ENCODE measurements around the gene TRIM24.
"Not testable (repeated sequence)": the region's sequence is repeated elsewhere in the genome, so short reads cannot be mapped to it uniquely, and the experiment has no call there.

TRIM24 gene

GRCh38 chr7:138460649-138461607, 869 bp downstream of the TRIM24 start:
- DNase-seq: peak; percentile 22

GRCh38 chr7:138463291-138463618, 3.2 kb downstream of the TRIM24 start:
- not testable (repeated sequence) for DNase-seq

GRCh38 chr7:138465046-138465445, 5.0 kb downstream of the TRIM24 start:
- no peak for DNase-seq

- not testable (repeated sequence) for DNase-seq
Measured at GRCh38 chr7:138466069-138466756, 6.2 kb downstream of the TRIM24 start.

GRCh38 chr7:138468244-138469123, 8.4 kb downstream of the TRIM24 start:
- no peak for DNase-seq

GRCh38 chr7:138470391-138471157, 10.5 kb downstream of the TRIM24 start:
- DNase-seq: no peak

- DNase-seq: no peak
Measured at GRCh38 chr7:138472292-138473079, 12.4 kb downstream of the TRIM24 start.

- no peak for DNase-seq
Measured at GRCh38 chr7:138475377-138475776, 15.3 kb downstream of the TRIM24 start.

GRCh38 chr7:138477081-138477578, 17.1 kb downstream of the TRIM24 start:
- DNase-seq: no peak

GRCh38 chr7:138477581-138477980, 17.5 kb downstream of the TRIM24 start:
- DNase-seq: no peak

- peak; percentile 8 for DNase-seq
Measured at GRCh38 chr7:138478499-138478908, 18.4 kb downstream of the TRIM24 start.

- DNase-seq: no peak
Measured at GRCh38 chr7:138480527-138480926, 20.5 kb downstream of the TRIM24 start.

- DNase-seq: no peak
Measured at GRCh38 chr7:138481447-138482380, 21.7 kb downstream of the TRIM24 start.

- no peak for DNase-seq
Measured at GRCh38 chr7:138483531-138483930, 23.5 kb downstream of the TRIM24 start.

GRCh38 chr7:138485508-138485907, 25.4 kb downstream of the TRIM24 start:
- DNase-seq: not testable (repeated sequence)

GRCh38 chr7:138489139-138489538, 29.1 kb downstream of the TRIM24 start:
- not testable (repeated sequence) for DNase-seq

GRCh38 chr7:138491612-138492386, 31.7 kb downstream of the TRIM24 start:
- DNase-seq: no peak

GRCh38 chr7:138492423-138492822, 32.4 kb downstream of the TRIM24 start:
- DNase-seq: no peak

GRCh38 chr7:138493535-138493934, 33.5 kb downstream of the TRIM24 start:
- DNase-seq: no peak

Data from NCI-H226 (cell line).